Liver (tissue), 9 donors: Measurements from ENCODE around the gene SLFN11. TPM values are rescaled to one million over a fixed set of nuclear protein-coding genes. Genes with fewer than 3 reads are reported as not detected.

Experiments
- DNase-seq: peaks from one replicate; pipeline ENCODE4 v3.0.0-alpha.2; 2017; ENCODE audit warnings: low spot score
- H3K27ac ChIP-seq, 2 donors: one replicate each; pipeline ENCODE4 v1.7.0; 2013; ENCODE audit warnings: inconsistent platforms in 2 of 2, low read length in 2 of 2, control low read depth in 1 of 2, low read depth in 1 of 2, mild to moderate bottlenecking in 1 of 2
- H3K27me3 ChIP-seq, 4 donors: one replicate each; pipeline versions ENCODE4 v1.6.1 to v1.7.0; 2013; ENCODE audit warnings: low read length in 3 of 4, inconsistent platforms in 1 of 4, mild to moderate bottlenecking in 1 of 4, moderate library complexity in 1 of 4; ENCODE audit not compliant: control insufficient read depth in 4 of 4, insufficient read depth in 4 of 4
- H3K36me3 ChIP-seq, 4 donors: one replicate each; pipeline versions ENCODE4 v1.6.1 to v1.7.0; 2013; ENCODE audit warnings: low read length in 3 of 4, mild to moderate bottlenecking in 3 of 4, low read depth in 1 of 4, moderate library complexity in 1 of 4; ENCODE audit not compliant: control insufficient read depth in 4 of 4, insufficient read depth in 3 of 4
- H3K4me1 ChIP-seq, 4 donors: one replicate each; pipeline versions ENCODE4 v1.6.1 to v1.7.0; 2013; ENCODE audit warnings: low read length in 3 of 4, mild to moderate bottlenecking in 3 of 4, moderate library complexity in 1 of 4; ENCODE audit not compliant: control insufficient read depth in 4 of 4, insufficient read depth in 4 of 4
- H3K4me3 ChIP-seq, 3 donors: one replicate each; pipeline versions ENCODE4 v1.6.1 to v1.7.0; 2013; ENCODE audit warnings: low read length in 3 of 3, control low read depth in 1 of 3, low read depth in 1 of 3, mild to moderate bottlenecking in 1 of 3
- H3K9ac ChIP-seq, 2 donors: one replicate each; pipeline ENCODE4 v1.7.0; 2013; ENCODE audit warnings: low read length in 2 of 2, mild to moderate bottlenecking in 2 of 2, moderate library complexity in 2 of 2, control low read depth in 1 of 2, low read depth in 1 of 2
- H3K9me3 ChIP-seq, 4 donors: one replicate each; pipeline versions ENCODE4 v1.6.1 to v1.7.0; 2013; ENCODE audit warnings: low read length in 3 of 4; ENCODE audit not compliant: control insufficient read depth in 4 of 4
- ATF3 ChIP-seq: IDR thresholded peaks from 2 replicates; pipeline ENCODE4 v1.6.1; 2016; ENCODE audit warnings: antibody characterized with exemption
- EGR1 ChIP-seq, 2 donors: IDR thresholded peaks; 2 replicates each; pipeline ENCODE4 v1.6.1; 2016 to 2018; ENCODE audit warnings: antibody characterized with exemption in 2 of 2, low read depth in 2 of 2
- FOXA1 ChIP-seq: IDR thresholded peaks from 2 replicates; pipeline ENCODE4 v1.6.1; 2016; ENCODE audit warnings: antibody characterized with exemption
- FOXA2 ChIP-seq: IDR thresholded peaks from 2 replicates; pipeline ENCODE4 v1.6.1; 2016; ENCODE audit warnings: antibody characterized with exemption
- GABPA ChIP-seq, 2 donors: IDR thresholded peaks in 1 of 2; conservative IDR thresholded peaks in 1 of 2; 2 replicates each; pipeline ENCODE4 v1.6.1; 2016; ENCODE audit warnings: antibody characterized with exemption in 2 of 2, mild to moderate bottlenecking in 1 of 2, moderate library complexity in 1 of 2
- HNF4A ChIP-seq, 2 donors: conservative IDR thresholded peaks; 2 replicates each; pipeline ENCODE4 v1.6.1; 2016; ENCODE audit warnings: antibody characterized with exemption in 2 of 2, mild to moderate bottlenecking in 2 of 2
- HNF4G ChIP-seq: IDR thresholded peaks from 2 replicates; pipeline ENCODE4 v1.6.1; 2016; ENCODE audit warnings: antibody characterized with exemption
- JUND ChIP-seq, 2 donors: IDR thresholded peaks; 2 replicates each; pipeline ENCODE4 v1.6.1; 2016; ENCODE audit warnings: antibody characterized with exemption in 2 of 2
- MAX ChIP-seq: IDR thresholded peaks from 2 replicates; pipeline ENCODE4 v1.6.1; 2016; ENCODE audit warnings: antibody characterized with exemption
- NR2F2 ChIP-seq: IDR thresholded peaks from 2 replicates; pipeline ENCODE4 v1.6.1; 2016; ENCODE audit warnings: antibody characterized with exemption
- RAD21 ChIP-seq, 2 donors: IDR thresholded peaks; 2 replicates each; pipeline ENCODE4 v1.6.1; 2016; ENCODE audit warnings: antibody characterized with exemption in 2 of 2, mild to moderate bottlenecking in 2 of 2
- REST ChIP-seq: IDR thresholded peaks from 2 replicates; pipeline ENCODE4 v1.6.1; 2016; ENCODE audit warnings: antibody characterized with exemption, mild to moderate bottlenecking
- RXRA ChIP-seq, 2 donors: IDR thresholded peaks; 2 replicates each; pipeline ENCODE4 v1.6.1; 2017 to 2018; ENCODE audit warnings: antibody characterized with exemption in 2 of 2, mild to moderate bottlenecking in 1 of 2
- SP1 ChIP-seq: IDR thresholded peaks from 2 replicates; pipeline ENCODE4 v1.6.1; 2018; ENCODE audit warnings: antibody characterized with exemption, mild to moderate bottlenecking
- TAF1 ChIP-seq: conservative IDR thresholded peaks from 2 replicates; pipeline ENCODE4 v1.6.1; 2016; ENCODE audit warnings: antibody characterized with exemption, mild to moderate bottlenecking
- YY1 ChIP-seq: IDR thresholded peaks from 2 replicates; pipeline ENCODE4 v1.6.1; 2016; ENCODE audit warnings: antibody characterized with exemption, mild to moderate bottlenecking
- ZBTB33 ChIP-seq: IDR thresholded peaks from 2 replicates; pipeline ENCODE4 v1.6.1; 2016; ENCODE audit warnings: antibody characterized with exemption
- WGBS: extraction: QIAGEN DNeasy Blood & Tissue Kit; methylation state at CpG from one replicate; pipeline ENCODE4 v1.1.7; 2013; 5-methylcytosine and 5-hydroxymethylcytosine counted together
- polyA plus RNA-seq, 2 donors: library from polyadenylated mRNA; stranded (reverse) in 1 of 2; unstranded in 1 of 2; fragments of 200-250 nt in 1 of 2; fragments of >200 nt in 1 of 2; fragmentation: Nextera tagmentation in 1 of 2; extraction: Ambion mirVana in 1 of 2; gene quantifications; one replicate each; pipeline versions ENCODE4 v1.2.1 to v1.2.3, GENCODE V29; 2013 to 2015
- total RNA-seq, 2 donors: library from RNA; depleted of rRNA; stranded (reverse); fragments of >200 nt; gene quantifications; one replicate each; pipeline ENCODE4 v1.2.3, GENCODE V29; 2014
- TF ChIP-seq, protein P1 (sequence below): fragments of 150-350 bp; IDR thresholded peaks from 2 replicates; pipeline ENCODE4 v1.5.1; 2017; ENCODE audit warnings: improper control_type of control experiment, low read depth, low read length; ENCODE audit not compliant: missing input control
- donor health status: healthy.
- donor health status: healthy.
- donor health status: healthy.
- donor health status: healthy.
- donor health status: healthy.

Gene SLFN11
- total and polyA plus RNA-seq, 4 donors: 1.6 to 18.7 (median 6.2) TPM

- H3K4me1 ChIP-seq: peaks cover 0 to 11% (median 6%) of the 10 kb centered on the region in 4 donors
- DNase-seq: no peak
- no peak overlapping the region for H3K4me3 ChIP-seq
- TF ChIP-seq REST: no peak
- no peak for TF ChIP-seq MAX
- TF ChIP-seq SP1: no peak
- TF ChIP-seq TAF1: no peak
- no peak for TF ChIP-seq RXRA (IDR thresholded peaks at IDR 0.05)
- TF ChIP-seq ZBTB33: no peak
- TF ChIP-seq NR2F2: no peak
- TF ChIP-seq YY1: no peak
- no peak for TF ChIP-seq FOXA1
- TF ChIP-seq HNF4G: no peak
- no peak for TF ChIP-seq HNF4A (conservative IDR thresholded peaks at IDR 0.05)
- no peak for TF ChIP-seq RAD21 (IDR thresholded peaks at IDR 0.05)
- TF ChIP-seq, protein P1, sequence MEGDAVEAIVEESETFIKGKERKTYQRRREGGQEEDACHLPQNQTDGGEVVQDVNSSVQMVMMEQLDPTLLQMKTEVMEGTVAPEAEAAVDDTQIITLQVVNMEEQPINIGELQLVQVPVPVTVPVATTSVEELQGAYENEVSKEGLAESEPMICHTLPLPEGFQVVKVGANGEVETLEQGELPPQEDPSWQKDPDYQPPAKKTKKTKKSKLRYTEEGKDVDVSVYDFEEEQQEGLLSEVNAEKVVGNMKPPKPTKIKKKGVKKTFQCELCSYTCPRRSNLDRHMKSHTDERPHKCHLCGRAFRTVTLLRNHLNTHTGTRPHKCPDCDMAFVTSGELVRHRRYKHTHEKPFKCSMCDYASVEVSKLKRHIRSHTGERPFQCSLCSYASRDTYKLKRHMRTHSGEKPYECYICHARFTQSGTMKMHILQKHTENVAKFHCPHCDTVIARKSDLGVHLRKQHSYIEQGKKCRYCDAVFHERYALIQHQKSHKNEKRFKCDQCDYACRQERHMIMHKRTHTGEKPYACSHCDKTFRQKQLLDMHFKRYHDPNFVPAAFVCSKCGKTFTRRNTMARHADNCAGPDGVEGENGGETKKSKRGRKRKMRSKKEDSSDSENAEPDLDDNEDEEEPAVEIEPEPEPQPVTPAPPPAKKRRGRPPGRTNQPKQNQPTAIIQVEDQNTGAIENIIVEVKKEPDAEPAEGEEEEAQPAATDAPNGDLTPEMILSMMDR: no peak
- no peak for TF ChIP-seq GABPA (IDR thresholded peaks at IDR 0.05 in 1 of 2, conservative IDR thresholded peaks at IDR 0.05 in 1 of 2)
- no peak for TF ChIP-seq ATF3
- TF ChIP-seq FOXA2: no peak
- no peak for TF ChIP-seq JUND (IDR thresholded peaks at IDR 0.05)
- TF ChIP-seq EGR1 (IDR thresholded peaks at IDR 0.05; ENCODE audit: low read depth in 2 of 2): no peak
- 60% methylated on average over 5 of the region's 5 CpGs for WGBS
- no peaks in the 10 kb centered on the region for H3K9me3 ChIP-seq
- H3K27me3 ChIP-seq: peaks cover 0 to 5% (median 1%) of the 10 kb centered on the region in 4 donors
- H3K36me3 ChIP-seq: no peaks in the 10 kb centered on the region
- H3K9ac ChIP-seq: no peak overlapping the region
- no peak overlapping the region for H3K27ac ChIP-seq
Measured at GRCh38 chr17:35315283-35315682, 58.1 kb downstream of the SLFN11 start.
